GM23248 (cell line): ENCODE results near the gene NEUROD2.

Experiments used
- EZH2 ChIP-seq: fragments of 200-600 bp; sonication (generic); IDR thresholded peaks from 2 replicates; pipeline ENCODE4 v1.6.1; 2018; ENCODE audit warnings: antibody characterized with exemption, mild to moderate bottlenecking; ENCODE audit not compliant: insufficient read depth, poor library complexity, severe bottlenecking
- EZH2phosphoT487 ChIP-seq: fragments of 200-600 bp; sonication (generic); IDR thresholded peaks from 2 replicates; pipeline ENCODE4 v1.6.1; 2018; ENCODE audit warnings: antibody characterized with exemption, moderate library complexity, mild to moderate bottlenecking, low read depth; ENCODE audit not compliant: insufficient read depth

DNA sequence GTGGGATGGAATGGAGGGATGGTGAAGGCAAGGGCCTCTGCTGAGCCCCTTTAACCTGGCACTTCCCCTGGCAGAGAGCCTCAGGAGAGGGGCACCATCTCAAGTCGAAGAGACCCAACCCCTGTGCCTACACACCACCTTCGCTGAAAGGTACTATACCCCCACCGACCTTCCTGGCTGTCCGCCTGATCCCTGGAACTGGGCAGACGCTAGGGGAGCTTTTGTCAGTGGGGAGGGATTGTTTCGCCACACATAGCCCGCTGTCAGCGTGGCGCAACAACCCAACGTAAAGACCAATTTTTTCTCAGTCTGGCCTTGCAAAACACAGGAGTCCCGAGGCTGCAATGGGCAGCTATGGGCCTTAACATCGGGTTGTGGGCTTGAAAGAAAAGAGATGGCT is 22.2 kb upstream of the NEUROD2 start:
- no peak for TF ChIP-seq EZH2
- TF ChIP-seq EZH2phosphoT487, result no peak
